ENCODE results near the gene GLRX3. TPM values are rescaled to one million over a fixed set of nuclear protein-coding genes. Genes with fewer than 3 reads are reported as not detected.

GLRX3 gene
- total and polyA plus RNA-seq, 12 donors: 34.1 to 130 (median 65.5) TPM

GRCh38 chr10:130140425-130140824 is 4.2 kb downstream of the GLRX3 start:
- DNase-seq: no peak
- Histone ChIP-seq H3K4me1 (peaks cover 11 to 77% (median 58%) of the 10 kb centered on the region in 9 donors), H3K27ac (no peak overlapping the region), H3K36me3 (peaks cover 0 to 24% (median 0%) of the 10 kb centered on the region in 9 donors), H3K4me3 (no peak overlapping the region), H3K27me3 (no peaks in the 10 kb centered on the region), H3K9me3 (no peaks in the 10 kb centered on the region)
- intact Hi-C loops (cut with DNase I): no loop called here
- no peak for ATAC-seq
- 98 to 100% methylated on average over 1 of the region's 1 CpG for WGBS, 2 donors
- no peak for TF ChIP-seq CTCF (IDR thresholded peaks at IDR 0.05)

- no peak overlapping the region for H3K4me3 ChIP-seq
- peaks cover 0 to 30% (median 0%) of the 10 kb centered on the region in 9 donors for H3K36me3 ChIP-seq
- 88 to 89% methylated on average over 4 of the region's 4 CpGs for WGBS, 2 donors
- ATAC-seq (no peak), DNase-seq (no peak)
- H3K4me1 ChIP-seq: peaks cover 11 to 71% (median 52%) of the 10 kb centered on the region in 9 donors
- H3K27ac ChIP-seq: no peak overlapping the region
- no peaks in the 10 kb centered on the region for H3K9me3 ChIP-seq
- TF ChIP-seq CTCF (IDR thresholded peaks at IDR 0.05): no peak
- intact Hi-C loops (cut with DNase I): no loop called here
- no peaks in the 10 kb centered on the region for H3K27me3 ChIP-seq
Measured at GRCh38 chr10:130141038-130141437, 4.8 kb downstream of the GLRX3 start.

- peaks cover 11 to 71% (median 52%) of the 10 kb centered on the region in 9 donors for H3K4me1 ChIP-seq
- no peak for DNase-seq
- no peak overlapping the region for H3K4me3 ChIP-seq
- no peak for ATAC-seq
- no peaks in the 10 kb centered on the region for H3K27me3 ChIP-seq
- H3K27ac ChIP-seq: no peak overlapping the region
- whole genome bisulfite sequencing, 2 donors: 63 to 71% methylated on average over 1 of the region's 1 CpG
- peaks cover 0 to 34% (median under 1%) of the 10 kb centered on the region in 9 donors for H3K36me3 ChIP-seq
- intact Hi-C loops (cut with DNase I): no loop called here
- no peaks in the 10 kb centered on the region for H3K9me3 ChIP-seq
- TF ChIP-seq CTCF (IDR thresholded peaks at IDR 0.05): no peak
Measured at GRCh38 chr10:130141460-130141859, 5.3 kb downstream of the GLRX3 start.

- intact Hi-C loops (cut with DNase I): no loop called here
- ATAC-seq (no peak), DNase-seq (no peak)
- Histone ChIP-seq H3K27me3 (no peaks in the 10 kb centered on the region), H3K4me3 (no peak overlapping the region), H3K4me1 (peaks cover 11 to 69% (median 52%) of the 10 kb centered on the region in 9 donors), H3K9me3 (no peaks in the 10 kb centered on the region), H3K36me3 (peaks cover 0 to 38% (median 4%) of the 10 kb centered on the region in 9 donors), H3K27ac (no peak overlapping the region)
- TF ChIP-seq CTCF (IDR thresholded peaks at IDR 0.05): no peak
- WGBS, 2 donors: 44 to 54% methylated on average over 2 of the region's 2 CpGs
Measured at GRCh38 chr10:130141878-130142277, 5.7 kb downstream of the GLRX3 start.

All from heart right ventricle (tissue), 16 donors.